Activated gamma-delta T cell (primary cell): Measurements from ENCODE around the gene ZFYVE28.

Experiments
- DNase-seq: peaks from one replicate; lab custom pipeline; 2025; lab: John Stamatoyannopoulos, UW

The ZFYVE28 gene

GRCh38 chr4:2411786-2412510 lies 6.5 kb downstream of the ZFYVE28 start:
- DNase-seq = no peak

- DNase-seq = no peak
Measured at GRCh38 chr4:2409381-2409783, 9.1 kb downstream of the ZFYVE28 start.

DNA sequence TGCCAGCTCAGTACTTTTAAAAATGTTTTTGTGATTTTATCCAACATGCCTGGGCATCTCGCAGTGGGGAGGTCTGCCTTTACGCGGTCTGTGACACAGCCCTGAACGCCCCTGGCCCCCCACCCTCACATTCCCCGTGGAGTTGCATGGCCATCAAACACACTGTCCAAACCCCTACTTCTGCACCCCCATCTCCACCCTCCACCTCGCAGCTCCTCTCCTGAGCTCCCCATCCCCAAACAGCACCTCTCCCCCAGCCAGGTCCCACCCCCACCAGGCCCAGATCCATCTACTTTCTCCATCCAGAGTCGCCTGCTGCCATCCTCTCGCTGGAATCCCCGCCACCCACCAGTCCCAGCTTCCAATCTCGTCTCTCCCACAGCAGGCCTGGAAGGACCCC lies 9.5 kb downstream of the ZFYVE28 start:
- no peak for DNase-seq

- DNase-seq = no peak
Measured at GRCh38 chr4:2408401-2408958, 10.0 kb downstream of the ZFYVE28 start.

GRCh38 chr4:2407991-2408342 lies 10.5 kb downstream of the ZFYVE28 start:
- DNase-seq = no peak

DNA sequence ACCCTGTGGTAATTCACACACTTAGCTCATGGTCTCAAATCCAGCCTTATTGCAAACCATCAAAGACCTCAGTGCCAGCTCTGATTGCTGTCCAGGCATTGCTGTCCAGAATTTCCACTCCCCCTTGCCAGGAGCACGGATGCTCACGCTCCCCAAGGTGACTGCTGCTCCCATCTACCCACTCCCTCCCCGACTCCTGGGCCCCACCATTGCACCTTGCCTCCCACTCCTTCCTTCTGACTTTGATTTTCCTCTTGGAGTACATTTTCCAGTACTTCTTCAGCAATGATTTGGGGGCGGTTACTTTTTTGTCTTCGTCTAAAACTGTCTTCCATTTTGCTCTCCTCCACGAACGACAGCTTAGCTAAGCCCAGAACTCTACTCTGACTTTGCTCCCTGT lies 11.5 kb downstream of the ZFYVE28 start:
- DNase-seq = no peak

DNA sequence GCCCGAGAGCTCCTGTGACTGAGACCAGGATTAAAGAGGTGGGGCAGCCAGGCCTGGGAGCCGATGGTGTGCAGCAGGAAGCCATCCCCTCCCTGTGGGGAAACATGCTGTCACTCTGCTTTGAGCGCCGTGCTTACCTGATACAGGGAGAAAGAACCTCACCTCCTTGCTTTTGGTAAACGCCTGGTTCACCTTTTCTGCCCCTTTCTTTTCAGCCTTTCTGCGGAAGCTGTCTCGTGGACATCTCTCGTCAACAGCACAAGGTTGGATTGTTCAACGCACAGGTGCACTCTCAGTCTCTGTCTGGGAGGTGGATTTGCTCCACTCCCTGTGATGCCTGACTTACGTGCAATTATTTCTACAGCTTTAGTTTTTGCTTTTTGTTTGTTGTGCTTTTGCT lies 12.0 kb downstream of the ZFYVE28 start:
- no peak for DNase-seq

- DNase-seq = no peak
Measured at GRCh38 chr4:2402941-2403340, 15.5 kb downstream of the ZFYVE28 start.

GRCh38 chr4:2402048-2402842 lies 16.2 kb downstream of the ZFYVE28 start:
- DNase-seq = no peak

DNA sequence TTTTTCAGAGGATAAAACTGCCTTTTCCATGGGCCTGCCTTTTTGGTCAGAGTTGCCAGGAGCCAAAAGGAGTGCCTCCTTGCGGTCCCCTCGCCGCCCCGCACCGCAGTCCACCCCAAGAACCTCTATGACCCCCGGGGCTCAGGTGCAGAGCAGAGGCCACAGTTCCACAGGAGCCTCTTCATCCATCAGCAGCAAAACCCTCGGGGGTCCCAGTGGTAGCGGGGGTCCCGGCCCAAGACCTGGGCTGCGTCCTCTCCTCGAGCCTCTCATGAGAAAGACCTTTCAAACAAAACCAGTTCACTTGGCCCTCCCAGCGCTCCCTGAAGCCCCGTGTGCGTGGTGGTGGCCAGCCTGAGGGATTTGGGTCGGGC lies 16.8 kb downstream of the ZFYVE28 start:
- DNase-seq = no peak

DNA sequence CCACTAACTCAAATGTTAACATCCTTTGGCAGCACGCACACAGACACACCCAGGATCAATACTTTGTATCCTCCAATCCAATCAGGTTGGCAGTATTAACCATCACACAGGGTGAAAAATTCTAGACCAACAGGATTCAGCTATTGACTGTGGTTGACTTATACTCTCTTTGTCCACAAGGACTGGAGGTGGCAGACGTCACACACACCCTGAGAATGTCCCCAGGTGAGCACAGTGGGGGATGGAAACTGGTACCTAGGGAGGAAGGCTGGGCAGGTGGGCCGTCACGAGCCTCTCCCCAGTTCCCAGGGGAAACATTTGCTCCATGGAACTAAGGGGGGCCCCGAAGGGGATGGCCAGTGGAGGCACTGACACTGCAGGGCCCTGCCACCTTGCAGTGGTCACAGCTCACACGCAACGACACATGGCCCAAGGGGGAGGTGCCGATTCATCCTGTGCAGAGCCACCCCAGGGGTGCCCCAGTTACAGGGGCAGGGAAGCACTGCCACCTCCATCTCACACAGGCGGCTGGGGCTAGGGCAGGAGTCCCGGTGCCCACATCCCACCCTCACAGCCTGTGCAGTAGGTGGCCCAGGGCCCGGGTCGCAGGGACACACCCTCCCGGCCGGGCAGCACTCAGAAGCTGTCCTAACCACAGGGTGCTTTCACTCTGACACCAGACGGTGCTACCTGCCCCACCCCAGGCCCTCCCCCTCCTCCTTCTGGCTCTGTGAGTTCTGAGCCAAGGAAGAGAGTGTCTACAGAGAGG lies 17.4 kb downstream of the ZFYVE28 start:
- no peak for DNase-seq

DNA sequence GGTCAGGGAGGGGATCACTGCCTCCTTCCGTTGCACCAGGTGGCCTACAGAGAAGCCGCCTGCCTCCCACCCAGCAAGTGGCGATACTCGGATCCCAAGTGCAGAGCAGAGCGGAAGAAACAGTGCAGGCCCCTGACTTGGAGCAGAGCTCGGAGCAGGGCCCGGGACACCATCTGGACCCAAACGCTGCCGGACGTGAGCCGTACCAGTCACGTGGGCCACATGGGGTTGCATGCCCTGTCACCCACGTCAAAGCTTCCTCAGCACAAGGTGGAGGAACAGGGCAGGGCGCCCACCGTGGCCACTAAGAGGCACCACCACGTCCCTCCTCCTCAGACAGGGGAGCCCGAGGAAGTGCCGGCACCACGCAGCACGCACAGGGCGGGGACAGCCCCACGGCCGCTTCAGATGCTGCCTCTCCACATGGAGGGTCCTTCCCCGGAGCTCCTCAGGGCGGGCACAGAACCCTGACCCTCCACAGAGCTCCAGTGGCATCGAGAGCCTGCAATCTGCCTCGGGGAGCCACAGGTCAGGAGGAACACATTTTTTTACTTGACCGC lies 18.7 kb downstream of the ZFYVE28 start:
- DNase-seq = no peak

DNA sequence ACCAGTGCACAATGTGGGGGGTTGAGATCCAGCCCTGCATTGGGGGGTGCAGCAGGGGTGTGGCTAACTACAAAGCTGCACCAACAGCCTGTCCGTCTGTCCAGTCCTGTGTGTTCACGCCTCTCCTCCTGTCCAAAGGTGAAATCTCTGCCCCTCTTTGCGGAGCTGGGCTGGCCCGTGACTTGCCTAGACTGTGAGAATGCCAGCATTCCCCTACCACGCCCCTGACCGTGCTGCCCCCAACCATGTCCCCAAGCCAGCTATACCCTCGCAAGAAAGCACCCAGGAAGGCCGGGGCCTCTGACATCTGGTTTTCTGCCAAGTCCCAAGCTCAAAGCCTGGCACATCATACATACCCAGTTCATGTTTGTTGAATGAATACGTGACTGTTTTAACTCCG lies 19.2 kb downstream of the ZFYVE28 start:
- DNase-seq = no peak

DNA sequence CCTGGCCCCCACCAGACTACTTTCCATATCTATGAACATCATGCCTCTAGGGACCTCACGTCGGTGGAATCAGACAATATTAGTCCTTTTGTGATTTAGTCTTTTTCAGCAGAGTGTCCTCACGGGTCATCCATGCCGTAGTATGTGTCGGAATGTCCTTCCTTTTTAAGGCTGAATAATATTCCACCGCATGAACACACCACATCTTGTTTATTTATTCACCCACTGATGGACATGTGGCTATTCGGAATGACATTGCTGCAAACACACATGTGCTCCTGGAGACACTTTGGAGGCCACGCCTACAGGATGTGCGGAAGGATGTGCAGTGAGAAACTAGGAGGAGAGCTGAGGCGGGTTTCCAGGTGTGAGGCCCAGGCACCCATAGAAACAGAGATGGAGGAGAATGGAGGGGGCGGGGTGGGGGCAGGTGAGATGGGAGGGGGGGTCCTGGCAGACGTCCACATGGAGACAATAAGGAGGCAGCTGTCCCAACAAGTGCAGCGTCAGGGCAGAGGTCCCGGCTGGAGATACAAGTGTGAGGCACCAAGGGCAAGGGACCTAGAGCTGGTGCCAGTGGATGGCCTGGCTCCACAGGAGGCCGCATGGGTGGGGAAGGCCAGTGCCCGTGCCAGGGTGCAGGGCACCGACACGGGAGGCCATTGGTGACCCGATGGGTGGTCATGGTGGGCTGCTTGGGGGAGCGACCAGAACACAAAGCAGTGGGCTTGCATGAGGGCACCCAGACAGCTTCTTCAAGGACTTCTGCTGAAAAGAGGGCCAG lies 20.7 kb downstream of the ZFYVE28 start:
- no peak for DNase-seq

DNA sequence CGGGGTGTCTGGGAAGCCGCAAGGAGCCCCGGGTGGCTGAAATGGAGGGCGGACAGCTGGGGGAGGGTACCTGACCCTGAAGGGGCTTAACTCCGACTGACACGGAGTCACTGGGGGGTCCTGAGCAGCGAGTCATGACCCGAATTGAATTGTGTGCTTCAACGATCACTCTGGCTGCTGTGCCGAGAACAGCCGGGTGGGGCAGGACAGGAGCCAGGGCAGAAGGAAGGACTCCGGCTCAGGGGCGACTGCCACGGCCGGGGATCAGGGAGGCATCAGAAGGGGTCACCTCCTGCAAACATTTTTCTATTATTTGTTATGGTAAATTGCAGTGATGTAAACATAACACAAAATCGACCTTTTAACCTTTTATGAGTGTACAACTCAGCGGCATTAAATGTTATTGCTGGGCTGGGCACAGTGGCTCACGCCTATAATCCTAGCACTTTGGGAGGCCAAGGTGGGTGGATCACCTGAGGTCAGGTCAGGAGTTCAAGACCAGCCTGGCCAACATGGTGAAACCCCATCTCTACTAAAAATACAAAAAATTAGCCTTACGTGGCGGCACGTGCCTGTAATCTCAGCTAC lies 21.6 kb downstream of the ZFYVE28 start:
- DNase-seq = no peak

GRCh38 chr4:2395584-2395983 lies 22.9 kb downstream of the ZFYVE28 start:
- DNase-seq = no peak

DNA sequence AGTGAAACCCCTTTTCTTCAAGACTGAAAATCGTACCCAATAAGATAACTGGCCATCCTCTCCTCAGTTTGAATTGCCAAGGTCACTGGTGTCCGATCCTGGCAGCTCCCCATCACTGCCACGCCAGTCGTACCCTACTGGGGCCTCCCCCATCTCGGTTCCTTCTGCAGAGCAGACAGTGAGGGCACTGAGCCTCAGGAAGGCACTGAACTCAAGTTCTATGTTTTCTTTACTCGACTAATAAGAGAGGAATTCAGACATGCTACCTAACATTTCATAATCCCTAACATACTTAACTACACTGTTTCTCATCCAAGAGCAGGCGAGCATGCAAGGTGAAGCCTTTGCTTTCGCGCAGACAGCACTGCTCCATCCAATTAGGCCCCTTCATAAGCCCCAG lies 23.4 kb downstream of the ZFYVE28 start:
- no peak for DNase-seq

DNA sequence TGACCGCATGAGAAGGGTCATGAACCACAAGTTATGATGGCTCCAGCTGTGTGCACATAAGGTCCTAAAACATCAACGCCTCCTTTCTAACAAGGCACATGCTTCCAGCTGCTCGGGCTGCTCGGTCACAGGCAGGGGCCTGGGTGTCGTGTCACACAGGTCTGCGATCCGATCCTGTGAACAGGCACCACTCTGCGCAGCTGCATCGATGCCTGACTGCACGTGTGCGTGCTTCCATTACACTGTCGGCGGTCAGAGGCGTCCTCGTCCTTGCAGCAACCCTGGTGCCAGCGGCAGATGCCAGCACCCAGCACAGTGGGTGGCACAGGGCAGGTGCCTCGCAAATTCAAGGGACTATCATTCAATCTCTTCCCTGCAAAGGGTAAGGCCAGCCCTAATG lies 23.9 kb downstream of the ZFYVE28 start:
- no peak for DNase-seq

DNA sequence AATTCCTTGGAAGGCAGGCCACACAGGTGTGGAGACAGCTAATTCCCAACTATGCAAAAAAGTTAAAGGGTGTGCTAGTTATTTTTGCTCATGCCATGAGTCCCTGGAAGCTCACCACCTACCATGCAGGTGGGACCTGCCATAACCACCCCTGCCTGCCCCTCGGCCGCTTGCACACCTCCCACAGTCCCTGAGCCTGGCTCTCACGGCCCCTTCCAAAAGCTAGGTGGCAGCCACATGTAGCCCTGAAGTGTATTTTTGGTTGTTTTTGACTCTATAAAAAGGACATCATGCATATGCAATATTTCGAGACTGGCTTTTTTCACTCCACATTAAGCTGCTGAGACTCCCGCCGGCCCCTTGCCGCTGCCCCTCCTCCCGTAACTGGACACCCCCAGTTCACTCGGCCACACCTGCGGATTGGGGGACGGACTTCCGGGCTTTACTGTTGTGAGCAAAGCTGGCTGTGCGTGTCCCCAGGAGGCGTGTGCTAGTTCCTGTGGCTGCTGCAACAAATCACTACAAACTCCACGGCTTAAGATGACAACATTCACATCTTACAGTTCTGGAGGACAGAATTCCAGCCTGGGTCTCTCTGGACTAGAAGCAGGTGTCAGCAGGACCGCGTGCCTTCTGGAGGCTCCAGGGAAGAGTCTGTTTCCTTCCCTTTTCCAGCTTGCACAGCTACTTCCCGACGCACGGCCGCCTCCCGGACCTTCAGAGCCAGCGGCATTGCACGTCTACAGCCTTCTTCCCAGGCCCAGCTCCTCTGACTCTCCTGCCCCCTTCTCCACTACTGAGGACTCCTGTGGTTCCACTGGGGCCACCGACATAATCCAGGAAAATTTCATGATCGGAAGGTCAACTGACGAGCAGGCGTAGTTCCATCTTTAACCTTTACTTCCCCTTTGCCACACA lies 24.8 kb downstream of the ZFYVE28 start:
- no peak for DNase-seq
